Sigmoid colon (tissue), 3 donors: ENCODE data around the gene GPHA2.

Experiments
- CTCF ChIP-seq, 4 experiments: fragments of 450-650 bp in 3 of 4; fragments of 200-600 bp in 1 of 4; IDR thresholded peaks; one replicate each; pipeline ENCODE4 v1.5.1; 2016 to 2019; ENCODE audit warnings: antibody characterized with exemption in 4 of 4, mild to moderate bottlenecking in 3 of 4, moderate library complexity in 2 of 4
- POLR2A ChIP-seq, 2 donors: fragments of 450-650 bp; IDR thresholded peaks; one replicate each; pipeline ENCODE4 v1.6.1; 2016; ENCODE audit warnings: antibody characterized with exemption in 2 of 2, mild to moderate bottlenecking in 2 of 2, moderate library complexity in 2 of 2

- TF ChIP-seq CTCF (IDR thresholded peaks at IDR 0.05): no peak
- TF ChIP-seq POLR2A (IDR thresholded peaks at IDR 0.05): peak; percentile 85 to 88
Observed at GRCh38 chr11:64916775-64917662, 18.7 kb downstream of the GPHA2 start, which contains the start of gene ATG2A.
